Smooth muscle cell of the brain vasculature (primary cell): ENCODE data around the gene NAA80.
"Not testable (repeated sequence)": the region's sequence is repeated elsewhere in the genome, so short reads cannot be mapped to it uniquely, and the experiment has no call there.

Source experiments
- DNase-seq: peaks from one replicate; pipeline ENCODE4 v3.0.0-alpha.2; 2012; ENCODE audit warnings: low read depth, low spot score

The NAA80 gene

GRCh38 chr3:50271314-50271936 is 27.8 kb downstream of the NAA80 start:
- no peak for DNase-seq

DNA sequence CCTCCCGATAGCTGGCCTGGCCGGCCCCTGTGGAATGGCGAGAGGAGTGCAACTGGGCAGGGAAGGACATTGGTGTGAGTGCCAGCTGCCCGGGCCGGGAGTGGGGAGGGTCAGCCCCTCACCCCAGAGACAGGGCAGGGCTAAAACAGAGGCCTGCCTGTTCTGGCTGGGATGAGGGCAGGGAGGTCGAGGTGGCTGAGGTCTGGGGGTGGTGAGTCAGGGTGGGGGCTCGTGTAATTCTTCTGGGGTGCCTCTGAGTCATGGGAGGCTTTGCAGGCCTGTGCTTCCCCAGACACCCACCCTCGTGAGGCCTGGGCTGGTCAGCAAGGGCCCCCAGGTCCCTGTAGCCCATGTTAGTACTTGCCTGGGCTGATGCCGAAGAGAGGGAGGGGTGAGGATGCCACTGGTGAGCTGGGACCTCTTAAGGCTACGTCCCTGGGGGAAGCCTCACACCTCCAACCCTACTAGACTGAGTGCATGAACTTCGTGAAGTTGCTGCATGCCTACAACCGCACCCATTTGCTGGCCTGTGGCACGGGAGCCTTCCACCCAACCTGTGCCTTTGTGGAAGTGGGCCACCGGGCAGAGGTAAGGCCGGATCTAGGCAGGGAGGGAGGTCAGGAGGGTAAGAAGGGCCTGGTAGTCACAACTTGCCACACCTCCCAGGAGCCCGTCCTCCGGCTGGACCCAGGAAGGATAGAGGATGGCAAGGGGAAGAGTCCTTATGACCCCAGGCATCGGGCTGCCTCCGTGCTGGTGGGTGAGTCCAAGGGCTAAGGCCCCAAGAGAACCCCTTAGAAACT is 28.6 kb downstream of the NAA80 start:
- DNase-seq = no peak

DNA sequence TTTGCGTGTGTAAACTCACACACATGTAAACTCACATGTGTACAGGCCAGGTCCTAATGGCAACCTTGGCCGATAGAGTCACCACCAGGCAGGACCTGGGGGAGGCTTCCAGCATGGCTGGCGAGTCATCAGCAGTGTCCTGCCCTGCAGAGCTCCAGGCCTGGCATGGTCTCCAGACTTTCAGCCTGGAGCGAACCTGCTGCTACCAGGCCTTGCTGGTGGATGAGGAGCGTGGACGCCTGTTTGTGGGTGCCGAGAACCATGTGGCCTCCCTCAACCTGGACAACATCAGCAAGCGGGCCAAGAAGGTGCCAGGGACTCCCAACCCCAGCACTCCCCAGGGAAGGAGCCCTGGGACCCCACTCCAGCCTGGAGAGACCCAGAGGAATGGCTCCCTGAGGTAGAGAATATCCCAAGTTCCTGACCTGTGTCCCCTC is 29.2 kb downstream of the NAA80 start:
- DNase-seq = no peak

- no peak for DNase-seq
Observed at GRCh38 chr3:50269460-50269859, 29.7 kb downstream of the NAA80 start.

DNA sequence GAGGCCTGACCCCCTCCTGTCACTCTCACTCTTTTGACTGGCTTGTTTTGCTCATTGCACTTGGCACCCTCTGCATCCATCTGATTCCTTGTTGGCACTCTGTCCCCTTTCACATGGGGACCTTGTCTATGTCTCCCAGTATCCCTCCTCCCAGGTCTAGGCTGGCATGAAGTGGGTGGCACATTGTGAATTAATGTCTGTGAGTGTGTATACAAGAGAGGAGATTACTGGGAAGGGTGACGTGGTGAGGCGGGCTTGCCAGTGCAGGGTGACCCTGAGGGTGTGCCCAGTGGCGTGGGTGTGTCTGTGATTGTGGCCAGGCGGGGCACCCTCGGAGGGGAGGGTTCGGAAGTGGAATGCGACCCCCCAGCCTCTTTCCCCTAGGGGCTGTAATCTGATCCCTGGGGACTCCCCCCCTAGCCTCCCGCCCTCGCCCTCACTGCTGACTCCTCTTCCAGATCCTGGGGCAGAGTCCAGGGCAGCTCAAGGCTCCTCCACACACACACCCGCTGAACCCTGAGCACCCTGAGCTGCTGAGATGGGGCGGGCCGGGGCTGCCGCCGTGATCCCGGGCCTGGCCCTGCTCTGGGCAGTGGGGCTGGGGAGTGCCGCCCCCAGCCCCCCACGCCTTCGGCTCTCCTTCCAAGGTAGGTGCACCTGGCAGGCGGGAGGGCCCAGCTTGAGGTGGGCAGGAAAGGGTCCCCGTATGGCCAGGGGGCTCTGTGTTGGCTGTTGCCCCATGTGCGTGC is 30.3 kb downstream of the NAA80 start, which contains the start of gene SEMA3B:
Gene SEMA3B (plus strand): TSS at position 445 of the 749 bp plus-strand sequence. CDS start 94 bp downstream, at position 539.
- DNase-seq = no peak

DNA sequence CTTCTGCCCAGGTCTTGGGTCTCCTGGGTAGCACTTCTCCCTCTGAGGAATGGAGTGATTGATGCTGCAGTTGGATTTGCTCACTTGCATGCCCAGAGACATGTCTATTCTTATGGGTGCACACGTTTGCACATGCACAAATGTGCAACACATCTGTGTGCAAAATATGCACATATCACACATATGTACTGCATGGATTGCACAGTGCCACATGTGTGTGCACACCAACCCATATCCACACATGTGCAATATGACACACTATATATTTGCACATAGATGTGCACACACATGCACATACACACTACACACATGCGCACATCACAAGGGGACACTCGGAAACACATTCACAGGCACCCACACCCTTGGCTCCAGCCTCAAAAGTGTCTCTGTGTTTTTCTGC is 30.9 kb downstream of the NAA80 start:
- no peak for DNase-seq

DNA sequence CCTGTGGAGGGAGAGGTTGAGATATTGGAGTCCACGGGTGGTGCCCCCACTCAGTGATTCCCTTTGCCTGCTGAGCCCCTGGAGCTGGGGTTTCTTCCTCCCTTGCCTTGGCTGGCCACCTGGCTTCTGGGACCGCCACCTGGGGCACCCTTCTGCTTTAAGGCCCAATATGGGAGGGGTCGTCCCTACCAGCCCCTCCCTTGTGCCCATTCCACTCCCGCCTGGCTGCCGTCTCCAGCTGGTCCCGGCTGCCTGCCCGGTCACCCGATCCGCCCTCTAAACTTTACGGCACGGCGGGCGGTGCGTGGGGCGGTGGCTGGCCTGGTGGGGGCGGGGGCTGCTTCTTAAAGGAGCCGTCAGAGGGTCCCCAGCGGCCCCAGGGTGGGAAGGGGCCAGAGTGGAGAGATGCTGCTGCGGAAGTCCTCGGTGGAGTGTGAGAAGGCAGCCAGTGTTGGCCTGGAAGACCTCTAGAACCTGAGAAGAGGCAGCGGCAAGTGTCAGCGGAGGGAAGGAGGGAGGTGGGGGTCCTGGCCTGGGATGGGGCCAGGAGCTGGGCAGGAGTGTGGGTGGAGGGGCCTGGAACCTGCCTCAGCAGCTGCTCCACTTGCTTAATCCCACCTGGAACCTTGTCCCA is 31.8 kb downstream of the NAA80 start:
- no peak for DNase-seq

- DNase-seq = no peak
Observed at GRCh38 chr3:50266836-50267235, 32.4 kb downstream of the NAA80 start.

DNA sequence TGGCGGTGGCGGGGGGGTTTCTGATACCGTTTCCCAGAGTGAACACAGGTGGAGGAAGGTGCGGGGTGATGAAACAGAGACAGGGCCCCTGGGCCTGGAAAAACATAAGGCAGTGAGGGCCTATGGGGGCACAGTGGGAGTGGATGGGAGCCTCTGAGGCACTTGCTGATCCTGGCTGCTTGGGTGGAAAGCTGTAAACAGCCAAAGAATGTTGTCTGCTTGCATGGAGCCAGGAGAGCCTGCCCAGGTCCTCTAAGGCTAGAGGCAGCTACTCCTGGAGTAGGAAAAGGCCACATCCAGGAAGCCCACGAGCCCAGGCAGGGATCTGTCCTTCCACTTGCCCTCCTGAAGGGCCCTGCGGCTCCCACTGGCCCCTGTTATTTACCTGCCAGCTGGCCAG is 33.2 kb downstream of the NAA80 start:
- DNase-seq = no peak

DNA sequence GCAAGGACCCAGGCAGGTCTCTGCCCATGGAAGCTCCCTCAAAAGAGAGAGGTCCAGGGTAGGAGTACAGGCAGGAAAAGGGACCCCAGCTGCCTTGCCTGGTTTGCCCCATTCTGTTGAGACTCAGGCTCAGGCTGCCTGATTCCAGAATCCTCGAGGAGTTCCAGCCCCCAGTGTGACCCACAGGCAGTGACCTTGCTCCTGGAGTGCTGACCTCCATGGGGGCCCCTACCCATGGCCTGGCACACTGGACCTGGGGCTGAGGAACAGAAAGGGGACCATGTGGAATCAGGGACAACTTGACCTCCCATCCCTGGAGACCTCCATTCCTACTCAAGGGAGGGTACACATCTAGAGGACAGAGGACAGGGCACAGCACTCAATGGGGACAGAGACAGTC is 33.6 kb downstream of the NAA80 start:
- DNase-seq = no peak

DNA sequence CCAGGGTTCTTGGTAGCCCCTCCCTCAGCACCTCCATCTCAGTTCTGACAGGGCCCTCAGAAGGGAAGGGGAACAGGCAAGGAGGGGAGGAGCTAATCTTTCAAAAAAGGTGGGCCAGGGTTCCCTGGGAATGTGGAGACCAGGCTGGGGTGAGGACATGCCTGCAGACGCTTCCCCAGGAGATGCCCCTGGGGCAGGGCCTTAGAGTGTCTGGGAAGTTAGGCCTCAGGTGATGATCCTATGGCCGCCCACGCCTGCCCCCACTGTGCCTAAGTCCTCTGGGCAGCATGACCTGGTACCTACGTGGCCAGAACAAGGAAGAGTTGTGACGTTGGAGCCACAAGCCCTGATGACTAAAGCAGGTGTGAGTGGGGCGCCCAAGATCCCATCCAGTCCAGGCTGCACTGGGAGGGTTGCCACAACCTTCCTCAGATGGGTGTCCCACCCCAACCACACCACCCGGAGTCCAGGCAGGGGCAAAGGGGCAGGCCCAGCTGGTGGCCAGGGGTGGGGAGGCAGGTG is 34.2 kb downstream of the NAA80 start:
- DNase-seq = no peak

- DNase-seq = peak; percentile 89
Observed at GRCh38 chr3:50264383-50264963, 34.7 kb downstream of the NAA80 start.

- no peak for DNase-seq
Observed at GRCh38 chr3:50263478-50264382, 35.5 kb downstream of the NAA80 start.

GRCh38 chr3:50262778-50263177 is 36.4 kb downstream of the NAA80 start:
- no peak for DNase-seq

- not testable (repeated sequence) for DNase-seq
Observed at GRCh38 chr3:50262200-50262599, 37.0 kb downstream of the NAA80 start.

DNA sequence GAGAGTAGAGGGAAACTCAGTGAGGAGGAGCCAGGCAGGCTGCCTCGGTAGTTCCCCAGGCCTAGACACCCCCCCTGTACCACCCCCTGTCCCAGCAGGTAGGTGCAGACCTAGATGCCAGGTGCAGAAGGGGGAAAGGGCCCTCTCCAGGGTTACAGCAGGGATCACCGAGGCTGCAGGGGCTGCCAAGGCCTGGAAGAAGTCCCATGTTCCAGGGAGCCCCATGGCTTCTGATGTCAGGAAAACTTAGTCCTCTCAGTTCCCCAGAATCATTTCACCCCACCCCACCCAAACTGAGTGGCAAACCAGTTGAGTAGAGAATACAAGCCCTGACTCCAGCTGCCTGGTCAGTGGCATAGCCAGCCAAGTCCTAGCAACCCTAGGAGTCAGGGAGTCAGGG is 37.7 kb downstream of the NAA80 start:
- DNase-seq = no peak

DNA sequence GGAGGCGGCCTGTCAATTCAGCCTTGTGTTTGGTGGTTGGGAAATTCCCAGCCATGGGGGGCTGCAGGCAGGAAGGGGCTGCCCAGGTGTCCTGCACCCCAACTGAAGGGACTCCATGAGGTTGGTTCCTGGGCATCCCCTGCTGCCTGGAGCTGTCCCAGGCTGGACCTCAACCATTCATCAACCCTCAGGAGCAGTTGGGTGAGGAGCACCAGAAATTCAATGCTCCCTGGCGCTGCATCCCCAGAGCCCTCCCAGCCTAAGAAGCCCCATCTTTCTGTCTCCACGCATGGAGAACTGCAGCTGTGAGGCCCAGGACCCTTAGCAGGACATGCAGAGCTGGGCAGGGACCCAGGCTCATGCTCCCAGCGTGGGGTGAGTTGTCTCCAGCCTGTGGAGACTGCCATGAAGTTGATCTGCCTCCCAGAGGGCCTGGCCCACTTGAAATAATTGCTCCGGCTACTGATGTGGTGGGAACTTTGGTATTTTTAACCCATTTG is 38.2 kb downstream of the NAA80 start:
- DNase-seq = no peak

DNA sequence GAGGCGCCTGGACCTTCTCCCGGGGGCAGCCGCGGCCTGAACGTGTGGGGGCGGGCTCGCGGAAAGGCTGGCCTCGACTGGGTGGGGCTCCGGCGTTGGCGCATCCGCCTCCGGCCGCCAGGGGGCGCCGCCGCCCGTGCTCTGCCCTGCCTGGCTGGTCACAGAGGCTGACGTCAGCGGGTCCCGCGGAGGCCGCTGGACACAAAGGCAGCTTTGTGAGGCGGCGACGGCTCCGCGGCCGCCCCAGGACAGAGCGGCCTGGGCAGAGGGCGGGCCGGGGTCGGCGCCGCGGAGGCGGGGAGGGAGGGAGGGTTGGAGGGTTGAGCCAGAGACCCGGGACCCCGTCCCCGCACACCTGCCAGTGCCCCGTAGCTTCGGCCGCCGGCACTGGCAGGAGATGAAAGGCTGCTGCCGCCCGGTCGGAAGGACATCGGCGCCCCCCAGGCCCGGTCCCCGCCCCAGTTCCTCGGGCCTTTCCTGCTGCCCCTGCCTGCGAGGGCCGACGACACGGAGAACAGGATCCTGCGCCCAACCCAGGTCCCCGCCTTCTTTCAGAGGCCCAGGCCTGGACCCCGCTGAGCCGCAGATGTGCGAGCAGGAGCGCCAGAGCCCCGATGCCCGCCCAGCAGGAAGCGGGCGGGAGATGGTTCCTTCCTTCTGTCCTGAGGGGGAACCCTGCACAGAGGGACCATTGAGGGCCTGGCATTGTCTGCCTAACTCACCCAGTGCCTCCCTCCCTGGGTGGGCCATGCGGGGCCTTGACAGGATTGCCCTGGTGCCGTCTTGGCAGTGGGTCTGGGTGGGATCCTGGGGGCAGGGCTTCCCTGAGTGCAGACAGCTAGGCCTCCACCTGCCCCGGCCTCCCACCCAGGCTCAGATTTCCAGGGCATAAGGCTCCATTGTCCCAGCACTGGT is 38.9 kb downstream of the NAA80 start:
- no peak for DNase-seq

DNA sequence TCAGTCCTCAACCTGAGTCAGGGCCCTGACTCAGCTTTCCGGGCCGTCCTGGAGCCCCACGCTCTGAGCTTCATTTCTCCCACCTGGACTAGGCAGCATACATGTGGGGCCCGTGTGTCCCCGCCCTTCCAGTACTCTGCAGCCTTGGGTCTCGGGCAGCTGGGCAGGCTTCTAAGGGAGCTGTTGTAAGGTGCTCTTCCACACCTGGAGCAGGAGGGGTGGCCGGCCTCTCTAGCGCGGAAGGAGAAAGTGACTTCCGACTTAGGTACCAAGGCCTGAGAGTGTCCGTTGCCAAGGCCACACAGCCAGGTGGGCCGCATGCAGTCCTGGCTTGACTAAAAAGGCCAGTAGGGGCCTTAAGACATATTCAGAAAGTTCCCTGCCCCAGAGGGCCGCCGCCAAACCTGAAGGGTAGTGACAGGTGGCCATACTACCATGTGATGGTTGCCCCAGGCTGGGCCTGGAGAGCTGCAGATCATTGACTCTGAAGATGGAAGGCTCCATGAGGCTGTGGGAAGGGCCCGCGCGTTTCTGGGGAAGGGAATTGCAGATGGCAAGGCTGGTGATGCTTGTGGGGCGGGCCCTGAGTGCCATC is 39.7 kb downstream of the NAA80 start:
- DNase-seq = no peak
